AG09309 (cell line): ENCODE results near the gene RRAGD.

Experiments used
- DNase-seq: peaks from one replicate; pipeline ENCODE4 v3.0.0-alpha.2; 2010; ENCODE audit warnings: low read depth
- H3K4me3 ChIP-seq: 2 replicates; pipeline ENCODE4 v1.5.1; 2011; ENCODE audit warnings: mild to moderate bottlenecking, low read depth, low read length, moderate library complexity; ENCODE audit not compliant: control insufficient read depth
- CTCF ChIP-seq: IDR thresholded peaks from 2 replicates; pipeline ENCODE4 v1.5.1; 2011; ENCODE audit warnings: mild to moderate bottlenecking, low read depth, low read length, inconsistent platforms; ENCODE audit not compliant: insufficient read depth, control insufficient read depth; ENCODE audit errors: missing control alignments

The RRAGD gene

GRCh38 chr6:89339565-89339964 lies 72.5 kb downstream of the RRAGD start:
- no peak for TF ChIP-seq CTCF
- no peak for DNase-seq
- H3K4me3 ChIP-seq: no peak overlapping the region

- TF ChIP-seq CTCF: no peak
- no peak overlapping the region for H3K4me3 ChIP-seq
- DNase-seq: no peak
These were observed 76.9 kb downstream of the RRAGD start for GRCh38 chr6:89335164-89335563.

GRCh38 chr6:89330910-89331309 lies 81.2 kb downstream of the RRAGD start:
- no peak for TF ChIP-seq CTCF
- DNase-seq: no peak
- H3K4me3 ChIP-seq: no peak overlapping the region

- H3K4me3 ChIP-seq: no peak overlapping the region
These were observed 83.1 kb downstream of the RRAGD start for GRCh38 chr6:89328976-89329375.

GRCh38 chr6:89324304-89324703 lies 87.8 kb downstream of the RRAGD start:
- DNase-seq: no peak
- no peak for TF ChIP-seq CTCF
- no peak overlapping the region for H3K4me3 ChIP-seq

More at GRCh38 chr6:89328976-89329375, 83.1 kb downstream of the RRAGD start:
- TF ChIP-seq CTCF: no peak
- DNase-seq: no peak

GRCh38 chr6:89323511-89323971 lies 88.5 kb downstream of the RRAGD start:
- no peak for TF ChIP-seq CTCF
- H3K4me3 ChIP-seq: no peak overlapping the region
- DNase-seq: no peak
